Pericardium fibroblast (primary cell): ENCODE results near the gene CEL. TPM values are rescaled to one million over a fixed set of nuclear protein-coding genes. Genes with fewer than 3 reads are reported as not detected.

Experiments
- total RNA-seq: library from RNA; depleted of rRNA; stranded (reverse); fragments of >200 nt; gene quantifications from 2 replicates; pipeline ENCODE4 v1.2.3, GENCODE V29; 2015

Gene CEL
- total RNA-seq, result 0.26 and 0.70 TPM in 2 replicates

DNA sequence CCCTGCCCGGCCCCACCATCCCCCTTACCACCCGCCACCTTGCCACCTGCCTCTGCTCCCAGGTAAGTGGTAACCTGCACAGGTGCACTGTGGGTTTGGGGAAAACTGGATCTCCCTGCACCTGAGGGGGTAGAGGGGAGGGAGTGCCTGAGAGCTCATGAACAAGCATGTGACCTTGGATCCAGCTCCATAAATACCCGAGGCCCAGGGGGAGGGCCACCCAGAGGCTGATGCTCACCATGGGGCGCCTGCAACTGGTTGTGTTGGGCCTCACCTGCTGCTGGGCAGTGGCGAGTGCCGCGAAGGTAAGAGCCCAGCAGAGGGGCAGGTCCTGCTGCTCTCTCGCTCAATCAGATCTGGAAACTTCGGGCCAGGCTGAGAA is at the start of gene CEL:
Gene CEL (plus strand): TSS at position 218 of the 382 bp plus-strand sequence. CDS start 22 bp downstream, at position 240.

DNA sequence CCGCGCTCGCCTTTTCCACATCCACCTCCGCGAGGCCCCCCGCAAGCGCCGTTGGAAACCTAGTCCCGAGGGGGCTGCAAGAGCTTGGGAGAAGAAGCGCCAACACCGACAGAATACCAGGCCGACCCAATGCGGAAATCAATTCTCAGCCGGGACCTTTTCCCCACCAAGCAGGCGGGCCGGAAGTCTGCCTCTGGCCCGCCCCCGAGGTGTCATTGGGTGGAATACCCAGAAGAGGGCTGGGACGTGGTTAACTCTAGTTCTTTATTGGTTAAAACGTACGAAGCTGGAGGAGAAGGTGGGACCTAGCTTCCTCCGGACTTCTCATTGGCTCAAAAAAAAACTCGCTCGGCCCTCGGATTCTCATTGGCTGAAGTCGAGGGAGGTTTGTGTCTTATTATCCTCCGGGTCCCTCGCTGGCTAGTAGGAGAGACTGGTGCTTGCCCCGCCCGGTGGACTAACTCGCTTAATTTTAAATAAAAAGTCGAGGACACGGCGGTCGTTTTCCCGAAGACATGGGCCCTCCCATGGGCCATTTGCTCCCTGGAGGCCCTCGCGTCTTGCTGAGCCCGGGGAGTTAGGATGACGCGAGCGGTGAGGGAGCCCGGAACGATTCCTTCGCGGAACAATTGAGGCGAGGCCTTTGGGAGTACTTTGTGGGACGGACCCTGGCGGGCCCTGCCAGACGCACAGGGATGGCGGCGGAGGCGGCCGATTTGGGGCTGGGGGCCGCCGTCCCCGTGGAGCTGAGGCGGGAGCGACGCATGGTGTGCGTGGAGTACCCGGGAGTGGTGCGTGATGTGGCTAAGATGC is 31.3 kb upstream of the CEL start, which contains the start of gene GTF3C5:
Gene GTF3C5 (plus strand): TSS at position 681 of the 813 bp plus-strand sequence. CDS start 15 bp downstream, at position 696.

Other genes starting within 250 kb of the CEL start
- 0.82 and 5.4 TPM in 2 replicates for gene AK8, start 183.7 kb upstream of the CEL start, total RNA-seq
- 2.0 and 7.3 TPM in 2 replicates for gene SPACA9, start 183.1 kb upstream of the CEL start, total RNA-seq
- 22.0 and 25.2 TPM in 2 replicates for gene TSC1, start 117.4 kb upstream of the CEL start, total RNA-seq
- not detected in 2 replicates for gene GFI1B, start 83.3 kb upstream of the CEL start, total RNA-seq
- 35.6 and 41.5 TPM in 2 replicates for gene GTF3C5, start 31.0 kb upstream of the CEL start, total RNA-seq
- gene RALGDS, start 59.3 kb downstream of the CEL start, total RNA-seq, result 14.6 and 15.3 TPM in 2 replicates
- gene GBGT1, start 101.9 kb downstream of the CEL start, total RNA-seq, result 3.2 and 7.4 TPM in 2 replicates
- gene OBP2B, start 147.3 kb downstream of the CEL start, total RNA-seq, result not detected in 2 replicates
- gene ABO, start 213.2 kb downstream of the CEL start, total RNA-seq, result not detected in 2 replicates